WTC11 (cell line): ENCODE data around the gene LMOD1.

Experiments used
- CREB1 ChIP-seq: sonication (generic); formaldehyde crosslinking; IDR thresholded peaks from 2 replicates; pipeline ENCODE4 v1.8.0; 2023; ENCODE audit warnings: mild to moderate bottlenecking, missing genetic modification reagents
- CTCF ChIP-seq: fragments of 200-600 bp; IDR thresholded peaks from 2 replicates; pipeline ENCODE4 v1.8.0; 2022; ENCODE audit warnings: antibody characterized with exemption
- MAX ChIP-seq: sonication (generic); formaldehyde crosslinking; IDR thresholded peaks from 2 replicates; pipeline ENCODE4 v1.8.0; 2022; ENCODE audit warnings: mild to moderate bottlenecking, missing genetic modification reagents
- SP1 ChIP-seq: sonication (generic); formaldehyde crosslinking; conservative IDR thresholded peaks from 2 replicates; pipeline ENCODE4 v1.8.1; 2022; ENCODE audit warnings: missing genetic modification reagents
- TF ChIP-seq, protein P1 (sequence below): sonication (generic); formaldehyde crosslinking; IDR thresholded peaks from 2 replicates; pipeline ENCODE4 v1.8.0; 2022; ENCODE audit warnings: mild to moderate bottlenecking, missing genetic modification reagents

DNA sequence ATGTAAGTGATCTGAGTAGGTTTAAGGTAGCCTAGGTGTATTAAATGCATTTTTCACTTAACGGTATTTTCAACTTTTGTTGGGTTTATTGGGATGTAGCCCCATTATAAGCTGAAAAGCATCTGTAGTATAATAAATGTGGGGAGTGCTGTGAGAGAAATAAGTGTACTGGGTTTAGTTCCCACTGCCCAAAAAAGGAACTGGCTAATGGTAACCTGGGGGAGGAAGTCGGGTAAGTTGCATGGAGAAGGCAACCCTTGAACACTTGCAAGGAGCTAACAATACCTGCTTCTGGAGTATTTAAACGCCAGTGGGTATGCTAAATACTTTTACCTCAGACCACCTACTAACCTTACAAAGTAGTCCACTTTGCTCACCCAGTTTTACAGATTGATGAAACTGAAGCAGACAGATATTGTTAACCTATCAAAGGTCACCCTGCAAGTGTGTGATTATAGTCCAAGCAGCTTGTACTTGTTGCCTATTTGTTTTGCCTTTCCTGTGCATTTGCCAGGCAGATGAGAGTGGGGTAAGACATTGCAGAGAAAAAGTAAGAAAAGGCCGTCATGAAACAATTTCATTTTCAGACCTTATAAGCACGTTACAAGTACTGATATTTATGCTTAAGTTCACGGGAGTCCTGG, 65.3 kb downstream of the LMOD1 start:
- TF ChIP-seq CTCF (no peak), MAX (no peak), SP1 (CRISPR knock-in tag) (no peak), CREB1 (CRISPR knock-in tag) (no peak)
- TF ChIP-seq, protein P1, sequence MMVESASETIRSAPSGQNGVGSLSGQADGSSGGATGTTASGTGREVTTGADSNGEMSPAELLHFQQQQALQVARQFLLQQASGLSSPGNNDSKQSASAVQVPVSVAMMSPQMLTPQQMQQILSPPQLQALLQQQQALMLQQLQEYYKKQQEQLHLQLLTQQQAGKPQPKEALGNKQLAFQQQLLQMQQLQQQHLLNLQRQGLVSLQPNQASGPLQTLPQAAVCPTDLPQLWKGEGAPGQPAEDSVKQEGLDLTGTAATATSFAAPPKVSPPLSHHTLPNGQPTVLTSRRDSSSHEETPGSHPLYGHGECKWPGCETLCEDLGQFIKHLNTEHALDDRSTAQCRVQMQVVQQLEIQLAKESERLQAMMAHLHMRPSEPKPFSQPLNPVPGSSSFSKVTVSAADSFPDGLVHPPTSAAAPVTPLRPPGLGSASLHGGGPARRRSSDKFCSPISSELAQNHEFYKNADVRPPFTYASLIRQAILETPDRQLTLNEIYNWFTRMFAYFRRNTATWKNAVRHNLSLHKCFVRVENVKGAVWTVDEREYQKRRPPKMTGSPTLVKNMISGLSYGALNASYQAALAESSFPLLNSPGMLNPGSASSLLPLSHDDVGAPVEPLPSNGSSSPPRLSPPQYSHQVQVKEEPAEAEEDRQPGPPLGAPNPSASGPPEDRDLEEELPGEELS: no peak
